Fibroblast of skin of right biceps (primary cell): ENCODE measurements around the gene NFYB.

Experiments used
- DNase-seq: peaks from one replicate; pipeline ENCODE4 v3.0.0-alpha.2; 2013

Gene NFYB

GRCh38 chr12:104109446-104110271, 28.4 kb downstream of the NFYB start:
- no peak for DNase-seq

- DNase-seq, result peak; percentile 77
These were observed 29.1 kb downstream of the NFYB start for GRCh38 chr12:104108755-104109445.

DNA sequence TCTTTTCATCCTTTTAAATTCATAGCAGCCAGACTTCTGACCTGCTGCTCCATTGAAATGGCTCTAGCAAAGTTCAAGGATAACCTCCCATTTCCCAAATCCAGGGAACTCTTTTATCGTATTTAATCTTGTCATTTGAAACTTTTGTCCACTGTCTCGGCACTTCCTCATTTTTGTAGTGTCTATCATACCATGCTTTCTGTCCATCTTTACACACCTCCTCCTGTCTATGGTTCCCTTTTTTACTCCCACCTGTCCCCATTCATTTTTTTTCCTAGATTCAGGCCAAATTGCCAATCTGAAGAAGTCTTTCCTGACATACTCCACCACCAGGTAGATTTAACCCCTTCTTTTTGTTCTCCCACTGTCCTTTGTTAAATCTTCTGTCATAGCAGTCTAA, 31.0 kb downstream of the NFYB start:
- no peak for DNase-seq

GRCh38 chr12:104105461-104105860, 32.5 kb downstream of the NFYB start:
- DNase-seq, result no peak

GRCh38 chr12:104097954-104098353, 40.1 kb downstream of the NFYB start:
- no peak for DNase-seq

DNA sequence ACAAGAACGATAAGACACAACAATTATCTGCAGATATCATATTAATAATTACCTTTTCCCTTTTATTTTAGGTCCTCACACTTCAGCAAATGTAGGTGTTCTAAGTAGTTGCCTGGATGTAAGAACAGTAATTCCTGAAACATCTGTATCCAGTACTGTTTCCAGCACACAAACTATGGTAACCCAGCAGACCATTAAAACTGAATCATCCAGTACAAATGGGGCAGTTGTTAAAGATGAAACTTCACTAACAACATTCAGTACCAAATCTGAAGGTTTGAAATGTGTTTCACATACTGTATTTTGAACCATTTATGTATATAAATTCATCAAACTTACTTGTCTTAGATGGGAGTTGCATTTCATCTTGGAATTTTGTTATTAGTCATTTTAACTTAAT, 42.7 kb downstream of the NFYB start:
- DNase-seq, result no peak

- no peak for DNase-seq
These were observed 43.7 kb downstream of the NFYB start for GRCh38 chr12:104094284-104094683.

GRCh38 chr12:104091136-104091535, 46.9 kb downstream of the NFYB start:
- no peak for DNase-seq

- no peak for DNase-seq
These were observed 47.3 kb downstream of the NFYB start for GRCh38 chr12:104090685-104091084.

DNA sequence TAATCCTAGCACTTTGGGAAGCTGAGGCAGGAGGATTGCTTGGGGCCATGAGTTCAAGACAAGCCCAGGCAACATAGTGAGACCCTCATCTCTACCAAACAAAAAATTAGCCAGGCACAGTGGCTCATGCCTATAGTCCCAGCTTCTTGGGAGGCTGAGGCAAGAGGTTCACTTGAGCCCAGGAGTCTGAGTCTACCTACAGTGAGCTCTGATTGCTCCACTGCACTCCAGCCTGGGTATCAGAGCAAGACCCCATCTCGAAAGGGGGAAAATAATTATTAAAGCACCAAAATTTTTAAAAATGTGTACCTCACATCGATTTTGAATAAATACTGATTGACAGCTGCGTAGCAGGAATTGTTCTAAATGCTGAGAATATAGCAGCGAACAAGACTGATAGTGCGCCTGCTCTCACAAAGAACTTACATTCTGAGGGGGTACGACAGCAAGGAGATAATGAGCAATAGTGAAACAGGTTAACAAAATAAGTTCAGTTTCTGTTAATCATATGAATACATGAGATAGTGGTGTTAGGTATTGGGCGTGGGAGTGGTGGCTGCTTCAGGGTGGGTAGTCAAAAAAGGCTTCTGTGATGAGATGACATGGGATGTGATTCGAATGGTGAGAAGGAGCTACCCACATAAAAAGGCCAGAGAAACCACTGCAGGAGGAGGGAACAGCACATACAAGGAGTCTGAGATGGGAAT, 54.1 kb downstream of the NFYB start:
- DNase-seq, result no peak

GRCh38 chr12:104080764-104081163, 57.2 kb downstream of the NFYB start:
- DNase-seq, result no peak

DNA sequence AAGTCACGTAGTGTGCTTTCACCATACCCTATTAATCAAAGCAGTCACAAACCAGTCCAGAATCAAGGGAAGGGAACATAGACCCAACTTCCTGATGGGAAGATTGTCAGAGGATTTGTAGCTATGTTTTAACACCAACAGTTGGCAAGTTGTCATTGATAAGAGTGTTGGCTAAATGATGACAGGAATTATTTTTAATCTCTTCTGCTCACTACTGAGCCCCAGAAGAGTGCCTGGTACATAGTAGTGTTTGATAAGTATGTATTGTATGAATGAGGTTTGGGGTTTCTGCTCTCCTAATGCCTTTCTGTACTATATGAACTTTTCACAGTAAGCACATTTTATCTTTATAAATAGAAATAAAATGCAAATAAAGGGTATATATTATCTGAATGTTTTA, 59.0 kb downstream of the NFYB start:
- no peak for DNase-seq

- DNase-seq, result no peak
These were observed 64.3 kb downstream of the NFYB start for GRCh38 chr12:104073699-104074098.

DNA sequence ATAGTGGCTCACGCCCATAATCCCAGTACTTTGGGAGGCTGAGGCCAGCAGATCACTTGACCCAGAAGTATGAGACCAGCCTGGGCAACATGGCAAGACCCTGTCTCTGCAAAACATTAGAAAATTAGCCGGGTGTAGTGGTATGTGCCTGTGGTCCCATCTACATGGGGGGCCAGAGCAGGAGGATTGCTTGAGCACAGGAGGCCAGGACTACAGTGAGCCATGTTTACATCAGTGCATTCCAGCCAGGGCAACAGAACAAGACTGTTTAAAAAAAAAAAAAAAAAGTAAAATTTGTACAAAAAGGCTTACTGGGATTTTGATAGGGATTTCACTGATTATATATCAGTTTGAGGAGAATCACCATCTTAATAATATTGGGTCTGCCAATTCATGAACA, 65.9 kb downstream of the NFYB start:
- no peak for DNase-seq
